ENCODE data around the gene SLC30A7.

- TF ChIP-seq GATA2 (IDR thresholded peaks at IDR 0.05; ENCODE audit: low read depth, low read length) (no peak), GATA3 (IDR thresholded peaks at IDR 0.05; ENCODE audit: low read depth, low read length) (no peak)
Measured at GRCh38 chr1:101013776-101014175, 117.9 kb downstream of the SLC30A7 start.
